Hematopoietic multipotent progenitor cell treated with erythropoietin and hydrocortisone succinate and interleukin-3 and kit ligand, for 6 days (in vitro differentiated cells): ENCODE measurements around the gene TESMIN.

Experiments used
- DNase-seq: peaks from one replicate; pipeline ENCODE4 v3.0.0-alpha.2; 2015

The TESMIN gene

GRCh38 chr11:68761801-68762200, 10.5 kb upstream of the TESMIN start:
- no peak for DNase-seq

GRCh38 chr11:68759991-68760390, 8.7 kb upstream of the TESMIN start:
- no peak for DNase-seq

DNA sequence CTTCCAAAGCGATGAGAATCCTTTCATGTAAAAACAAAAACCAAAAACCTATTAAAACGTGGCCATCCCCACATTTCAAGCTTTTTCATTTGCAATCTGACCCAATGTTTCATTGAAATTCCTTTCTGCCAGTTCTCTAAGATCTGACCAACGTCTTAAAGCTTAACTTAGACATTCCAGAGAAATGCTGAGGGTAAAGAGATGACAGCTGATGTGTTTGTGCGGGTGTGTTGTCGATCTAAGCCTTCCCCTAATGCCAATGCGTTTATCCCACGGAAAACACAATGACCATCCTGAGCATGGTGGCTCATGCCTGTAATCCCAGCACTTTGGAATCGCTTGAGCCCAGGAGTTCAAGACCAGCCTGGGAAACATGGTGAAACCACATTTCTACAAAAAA, 6.4 kb upstream of the TESMIN start:
- DNase-seq, result no peak

- DNase-seq, result no peak
These were observed 4.9 kb upstream of the TESMIN start for GRCh38 chr11:68756171-68756766.

GRCh38 chr11:68753300-68753699, 2.0 kb upstream of the TESMIN start:
- no peak for DNase-seq

DNA sequence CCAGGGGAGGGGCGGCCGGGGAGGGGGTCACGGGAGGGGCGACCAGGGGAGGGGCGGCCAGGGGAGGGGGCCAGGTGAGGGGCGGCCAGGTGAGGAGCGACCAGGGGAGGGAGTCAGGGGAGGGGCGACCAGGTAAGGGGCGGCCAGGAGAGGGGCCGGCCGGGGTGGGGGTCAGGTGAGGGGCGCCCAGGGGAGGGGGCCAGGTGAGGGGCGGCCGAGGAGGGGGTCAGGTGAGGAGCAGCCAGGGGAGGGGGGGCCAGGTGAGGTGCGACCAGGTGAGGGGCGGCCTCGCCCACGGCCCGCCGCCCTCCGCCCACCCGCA, 355 bp downstream of the TESMIN start:
- no peak for DNase-seq

DNA sequence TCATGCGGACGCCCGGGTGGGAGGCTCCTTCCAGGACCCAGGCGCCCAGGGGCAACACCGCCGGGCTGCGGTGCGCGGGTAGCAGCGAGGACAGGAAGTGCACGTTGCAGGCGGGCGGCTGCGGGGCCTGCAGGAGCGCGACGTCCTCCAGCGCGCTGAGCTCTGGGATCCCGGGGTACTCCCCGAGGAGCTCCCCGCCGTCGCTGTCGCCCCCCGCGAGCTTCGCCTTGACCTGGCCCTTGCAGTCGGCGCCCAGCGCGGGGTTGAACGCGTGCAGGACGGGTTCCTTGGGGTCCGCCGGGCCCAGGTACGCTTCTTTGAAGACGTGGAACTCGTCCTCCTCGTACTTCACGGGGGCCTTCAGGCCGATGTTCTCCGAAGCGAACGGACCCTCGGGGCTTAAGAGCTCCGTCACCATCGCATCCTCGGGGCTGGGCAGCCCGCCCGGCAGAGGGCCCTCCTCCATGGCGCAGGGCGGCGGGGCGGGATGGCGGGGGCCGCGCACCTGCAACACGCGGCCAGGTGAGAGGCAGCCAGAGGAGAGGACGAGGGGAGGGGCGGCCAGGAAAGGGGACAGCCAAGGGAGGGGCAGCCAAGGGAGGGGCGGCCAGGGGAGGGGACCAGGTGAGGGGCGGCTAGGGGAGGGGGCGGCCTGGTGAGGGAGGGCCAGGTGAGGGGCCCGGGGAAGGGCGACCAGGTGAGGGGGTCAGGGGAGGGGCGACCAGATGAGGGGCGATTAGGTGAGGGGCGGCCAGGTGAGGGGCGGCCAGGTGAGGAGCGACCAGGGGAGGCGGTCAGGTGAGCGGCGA, 921 bp downstream of the TESMIN start:
- DNase-seq, result peak; percentile 49

DNA sequence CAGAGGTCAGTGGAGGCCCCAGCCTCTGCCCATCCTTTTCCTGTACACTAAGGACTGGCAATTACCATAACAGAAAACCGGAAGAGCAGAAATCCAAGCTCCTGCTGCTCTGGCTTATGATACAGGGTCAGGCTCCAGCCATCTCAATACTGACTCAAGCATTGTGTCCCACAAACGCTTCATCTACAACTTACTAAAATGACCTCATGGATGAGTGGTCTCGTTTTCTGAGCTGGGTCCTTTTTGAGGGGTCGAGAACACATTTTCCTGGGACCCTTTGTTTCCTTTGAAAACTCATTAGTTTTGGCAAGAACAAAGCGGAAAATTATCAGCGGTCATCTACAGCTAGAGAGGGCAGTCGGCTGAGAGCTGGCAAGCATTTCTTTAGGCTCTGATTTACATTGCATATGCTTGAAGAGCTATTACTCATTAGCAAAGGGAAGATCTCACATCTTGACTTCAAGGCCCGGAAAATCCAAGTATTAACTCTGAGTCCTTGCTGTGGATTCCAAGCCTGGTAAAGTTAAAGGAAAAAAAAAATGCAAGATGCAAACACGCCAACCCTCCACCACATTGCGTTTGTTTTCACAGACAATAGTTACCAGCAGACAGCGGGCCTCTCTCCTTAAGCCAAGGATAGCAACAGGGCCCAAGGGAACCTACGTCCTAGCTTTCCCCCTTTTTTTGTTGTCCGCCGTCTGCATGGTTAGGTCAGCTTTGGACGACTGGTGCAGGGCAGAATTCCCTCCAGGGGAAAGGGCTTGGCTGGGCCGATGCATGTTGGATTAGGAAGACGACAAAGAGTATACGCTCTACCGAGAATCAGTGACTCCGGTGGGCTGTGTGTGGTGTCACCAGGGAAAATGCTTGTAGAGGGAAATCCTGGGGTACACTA, 1.8 kb downstream of the TESMIN start:
- no peak for DNase-seq

GRCh38 chr11:68748061-68748460, 3.3 kb downstream of the TESMIN start:
- no peak for DNase-seq

- DNase-seq, result no peak
These were observed 7.8 kb downstream of the TESMIN start for GRCh38 chr11:68743539-68743938.

DNA sequence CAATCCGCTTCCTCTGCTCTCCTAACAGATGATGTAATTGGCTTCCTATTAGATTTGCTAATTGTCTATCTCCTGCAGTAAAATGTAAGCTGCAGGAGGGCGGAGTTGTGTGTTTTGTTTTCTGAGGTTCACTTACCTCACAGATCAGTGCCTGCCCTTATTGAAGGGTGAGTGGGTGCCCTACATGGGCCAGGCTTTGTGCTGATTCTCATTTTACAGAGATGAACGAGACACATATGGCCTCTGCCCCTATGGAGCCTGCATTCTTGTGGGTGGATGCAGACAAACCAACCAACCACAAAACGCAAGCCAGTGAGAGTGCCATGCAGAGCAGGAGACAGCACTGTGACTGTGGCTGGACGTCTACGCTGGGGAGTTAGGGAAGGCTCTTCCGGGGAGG, 9.9 kb downstream of the TESMIN start:
- DNase-seq, result no peak

DNA sequence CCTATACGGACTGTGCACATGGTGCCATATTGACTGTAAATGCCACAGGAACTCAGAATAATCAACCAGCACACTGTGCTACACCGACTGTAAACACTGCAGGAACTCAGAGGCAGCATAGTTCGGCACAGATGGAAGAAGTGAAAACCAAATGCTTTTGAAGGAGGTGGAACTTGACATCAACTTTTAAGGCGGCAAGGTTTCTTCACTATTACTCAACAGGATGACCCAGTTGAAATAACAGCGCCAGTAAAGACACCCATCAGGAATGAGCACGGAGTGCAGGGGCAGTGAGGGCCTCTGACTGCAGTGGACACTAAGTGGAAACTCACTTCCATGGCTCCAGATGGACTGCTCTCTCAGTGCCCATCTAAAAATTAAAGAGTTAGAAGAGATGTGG, 15.7 kb downstream of the TESMIN start:
- no peak for DNase-seq

GRCh38 chr11:68735125-68735524, 16.2 kb downstream of the TESMIN start:
- DNase-seq, result no peak

DNA sequence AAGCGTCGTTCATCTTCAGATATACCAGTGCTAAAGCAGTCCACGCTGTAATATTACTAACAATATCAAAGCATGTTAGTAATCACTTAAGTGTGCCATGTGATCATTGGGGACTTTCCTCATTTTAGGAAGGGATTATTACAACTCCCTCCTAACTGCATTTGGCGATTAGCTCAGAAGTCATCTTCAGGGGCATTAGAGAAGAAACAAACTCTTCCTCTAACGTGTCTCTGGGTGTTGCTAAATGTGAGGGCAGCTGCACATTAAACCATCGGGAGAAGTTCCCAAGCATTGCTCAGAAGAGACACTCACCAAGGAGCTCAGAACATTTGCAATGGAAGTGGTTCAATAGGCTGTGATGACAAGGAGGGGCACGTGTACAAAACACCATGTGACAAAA, 17.2 kb downstream of the TESMIN start:
- no peak for DNase-seq

DNA sequence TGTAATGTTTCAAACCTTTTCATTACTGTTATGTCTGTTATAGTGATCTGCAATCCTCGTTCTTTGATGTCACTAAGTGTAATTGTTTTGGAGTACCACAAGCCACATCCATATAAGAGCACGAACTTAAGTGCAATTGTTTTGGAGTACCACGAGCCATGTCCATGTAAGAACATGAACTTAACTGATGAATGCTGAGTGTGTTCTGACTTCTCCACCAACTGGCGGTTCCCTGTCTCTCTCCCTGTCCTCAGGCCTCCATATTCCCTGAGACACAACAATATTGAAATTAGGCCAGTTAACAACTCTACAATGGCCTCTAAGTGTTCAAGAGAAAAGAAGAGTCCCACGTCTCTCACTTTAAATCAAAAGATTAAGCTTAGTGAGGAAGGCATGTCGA, 23.5 kb downstream of the TESMIN start:
- peak; percentile 34 for DNase-seq

GRCh38 chr11:68724293-68724692, 27.0 kb downstream of the TESMIN start:
- peak; percentile 16 for DNase-seq

- DNase-seq, result no peak
These were observed 29.2 kb downstream of the TESMIN start for GRCh38 chr11:68722143-68722542.

- no peak for DNase-seq
These were observed 30.2 kb downstream of the TESMIN start for GRCh38 chr11:68721075-68721474.

GRCh38 chr11:68715456-68716122, 35.7 kb downstream of the TESMIN start:
- no peak for DNase-seq

DNA sequence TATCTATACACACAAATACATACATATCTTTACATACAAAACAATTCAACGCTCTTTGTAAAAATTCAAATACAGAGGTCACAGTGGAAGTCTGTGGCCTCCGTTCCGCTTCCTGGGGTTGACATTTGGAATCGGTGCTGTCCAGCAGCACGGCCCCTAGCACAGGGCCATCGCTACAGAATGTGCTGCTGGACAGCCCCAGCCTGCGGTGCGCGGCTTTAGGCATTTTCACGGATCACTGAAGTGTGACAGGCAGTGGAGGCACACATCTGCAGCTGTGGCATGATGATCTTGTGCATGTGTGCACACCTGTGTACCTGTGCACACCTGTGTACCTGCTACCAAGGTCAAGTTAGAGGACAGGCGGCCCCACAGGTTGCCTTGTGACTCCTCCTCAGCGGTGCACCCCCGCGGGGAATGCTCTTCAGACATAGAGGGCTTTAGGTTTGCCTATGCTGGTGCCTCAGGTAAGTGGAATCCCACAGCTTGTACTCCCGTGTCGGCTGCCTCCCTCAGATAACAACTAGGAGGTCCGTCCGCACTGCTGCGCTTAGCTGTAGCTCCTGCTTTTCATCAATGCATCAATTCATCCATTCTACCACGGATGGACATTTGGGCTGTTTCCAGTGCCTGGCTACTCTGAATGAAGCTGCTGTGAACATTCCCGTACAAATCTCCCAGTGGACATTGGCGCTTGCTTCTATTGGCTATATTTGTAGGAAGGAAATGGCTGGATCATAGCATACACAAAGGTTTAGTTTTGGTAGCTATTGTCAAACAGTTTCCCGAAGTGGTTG, 37.1 kb downstream of the TESMIN start:
- DNase-seq, result no peak

DNA sequence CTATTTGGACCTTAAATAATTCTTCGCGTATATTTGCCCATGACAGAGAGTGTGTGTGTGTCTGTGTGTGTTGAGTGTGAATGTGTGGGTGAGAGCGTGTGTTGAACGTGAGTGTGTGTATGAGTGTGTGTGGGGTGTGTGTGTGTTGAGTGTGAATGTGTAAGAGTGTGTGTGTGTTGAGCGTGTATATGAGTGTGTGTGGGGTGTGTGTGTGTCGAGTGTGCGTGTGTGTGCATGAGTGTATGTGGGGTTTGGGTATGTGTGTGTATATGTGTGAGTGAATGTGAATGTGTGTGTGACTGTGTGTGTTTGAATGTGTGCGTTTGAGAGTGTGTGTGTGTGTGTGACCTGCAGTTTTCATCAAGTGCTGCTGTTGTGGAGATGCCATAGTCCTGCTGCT, 40.2 kb downstream of the TESMIN start:
- DNase-seq, result no peak

DNA sequence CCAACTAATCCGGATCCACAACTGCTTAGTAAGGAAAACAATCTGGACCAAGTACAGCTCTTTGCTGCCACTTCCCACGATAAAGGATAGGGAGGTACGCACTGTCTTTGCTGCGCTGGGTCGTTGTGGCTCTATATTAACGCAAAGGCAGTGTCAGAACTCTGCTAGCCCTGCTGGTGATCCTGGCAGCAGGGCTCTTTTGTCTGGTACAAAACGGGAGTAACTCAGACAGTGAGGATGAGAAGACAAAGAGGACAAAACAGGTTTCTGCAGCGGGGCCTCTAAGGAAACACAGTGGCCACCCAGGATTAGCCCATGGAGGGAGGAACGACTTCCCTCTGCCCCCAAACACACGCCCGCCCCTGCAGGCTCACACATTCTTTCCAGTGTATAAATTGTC, 40.9 kb downstream of the TESMIN start:
- DNase-seq, result no peak

- no peak for DNase-seq
These were observed 42.3 kb downstream of the TESMIN start for GRCh38 chr11:68709062-68709461.
